HG03196 (cell line): ENCODE data around the gene RALGAPA2.

Source experiments
- ATAC-seq: cut with Tn5 transposase; IDR thresholded peaks from one replicate; pipeline ENCODE4 v1.9.1; 2021; ENCODE audit not compliant: unreplicated experiment

Gene RALGAPA2

GRCh38 chr20:20685635-20686034 is 26.8 kb downstream of the RALGAPA2 start:
- ATAC-seq, result no peak

- ATAC-seq, result no peak
Observed at GRCh38 chr20:20683481-20684321, 28.7 kb downstream of the RALGAPA2 start.

- no peak for ATAC-seq
Observed at GRCh38 chr20:20683020-20683419, 29.4 kb downstream of the RALGAPA2 start.

GRCh38 chr20:20680991-20681508 is 31.4 kb downstream of the RALGAPA2 start:
- no peak for ATAC-seq

GRCh38 chr20:20679316-20679715 is 33.1 kb downstream of the RALGAPA2 start:
- no peak for ATAC-seq

GRCh38 chr20:20677186-20677585 is 35.3 kb downstream of the RALGAPA2 start:
- ATAC-seq, result no peak

GRCh38 chr20:20668639-20669038 is 43.8 kb downstream of the RALGAPA2 start:
- peak; percentile 97 for ATAC-seq

GRCh38 chr20:20666359-20666758 is 46.1 kb downstream of the RALGAPA2 start:
- ATAC-seq, result no peak

- ATAC-seq, result no peak
Observed at GRCh38 chr20:20665606-20666332, 46.7 kb downstream of the RALGAPA2 start.

- ATAC-seq, result no peak
Observed at GRCh38 chr20:20664795-20665589, 47.5 kb downstream of the RALGAPA2 start.

- ATAC-seq, result no peak
Observed at GRCh38 chr20:20663841-20664240, 48.6 kb downstream of the RALGAPA2 start.

- no peak for ATAC-seq
Observed at GRCh38 chr20:20658871-20659431, 53.5 kb downstream of the RALGAPA2 start.

GRCh38 chr20:20658123-20658522 is 54.3 kb downstream of the RALGAPA2 start:
- no peak for ATAC-seq

- ATAC-seq, result no peak
Observed at GRCh38 chr20:20657092-20657491, 55.4 kb downstream of the RALGAPA2 start.

- no peak for ATAC-seq
Observed at GRCh38 chr20:20655883-20656282, 56.6 kb downstream of the RALGAPA2 start.

GRCh38 chr20:20649945-20650344 is 62.5 kb downstream of the RALGAPA2 start:
- ATAC-seq, result no peak

GRCh38 chr20:20643927-20644326 is 68.5 kb downstream of the RALGAPA2 start:
- ATAC-seq, result no peak

- no peak for ATAC-seq
Observed at GRCh38 chr20:20641783-20642182, 70.7 kb downstream of the RALGAPA2 start.

- no peak for ATAC-seq
Observed at GRCh38 chr20:20638878-20639277, 73.6 kb downstream of the RALGAPA2 start.

- no peak for ATAC-seq
Observed at GRCh38 chr20:20637998-20638725, 74.3 kb downstream of the RALGAPA2 start.
